IPS-18a (cell line): ENCODE data around the gene TNIP1.

Experiments used
- H3K27ac ChIP-seq: one replicate; pipeline ENCODE4 v1.5.1; 2013; ENCODE audit warnings: low read length
- H3K27me3 ChIP-seq: one replicate; pipeline ENCODE4 v1.6.1; 2013; ENCODE audit warnings: mild to moderate bottlenecking, low read length; ENCODE audit not compliant: control insufficient read depth, insufficient read depth
- H3K36me3 ChIP-seq: one replicate; pipeline ENCODE4 v1.6.1; 2013; ENCODE audit warnings: low read depth, low read length; ENCODE audit not compliant: control insufficient read depth
- H3K4me1 ChIP-seq: one replicate; pipeline ENCODE4 v1.6.1; 2013; ENCODE audit warnings: low read depth, low read length; ENCODE audit not compliant: control insufficient read depth
- H3K4me3 ChIP-seq: one replicate; pipeline ENCODE4 v1.5.1; 2013; ENCODE audit warnings: low read length
- H3K9ac ChIP-seq: one replicate; pipeline ENCODE4 v1.6.1; 2013; ENCODE audit warnings: mild to moderate bottlenecking, low read length, moderate library complexity
- H3K9me3 ChIP-seq: one replicate; pipeline ENCODE4 v1.6.1; 2013; ENCODE audit warnings: low read depth, low read length; ENCODE audit not compliant: control insufficient read depth

TNIP1 gene

DNA sequence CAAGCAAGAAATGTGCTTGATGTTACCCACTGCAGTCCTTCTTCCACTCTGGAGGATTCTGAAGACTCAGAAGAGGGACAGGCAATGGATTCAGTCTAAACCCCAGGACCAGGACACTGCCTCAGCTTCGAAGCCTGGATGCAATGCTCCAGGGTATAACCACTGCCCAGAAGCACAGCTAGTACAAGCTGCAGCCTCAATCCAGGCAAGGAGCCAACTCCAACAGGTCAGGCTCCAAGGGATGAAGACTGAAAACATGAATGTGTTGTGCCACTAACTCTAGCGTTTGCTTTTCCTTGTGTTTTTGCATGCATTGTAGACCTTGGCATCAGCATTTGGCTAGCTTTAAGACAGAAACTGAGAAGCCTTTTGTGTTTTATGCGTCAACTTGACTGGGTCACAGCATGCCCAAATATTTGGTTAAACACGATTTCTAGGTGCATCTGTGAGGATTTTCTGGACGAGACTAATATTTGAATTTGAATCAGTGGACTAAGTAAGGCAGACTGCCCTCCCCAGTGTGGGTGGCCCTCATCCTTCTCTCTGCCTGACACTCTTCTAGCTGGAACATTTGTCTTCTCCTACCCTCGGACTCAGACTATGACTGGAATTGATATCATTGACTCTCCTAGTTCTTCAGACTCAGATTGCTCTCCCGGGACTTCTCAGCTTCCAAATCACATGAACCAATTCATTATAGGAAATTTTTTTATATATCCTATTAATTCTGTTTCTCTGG is 81.0 kb downstream of the TNIP1 start:
- H3K9me3 ChIP-seq = no peaks in the 10 kb centered on the region
- no peaks in the 10 kb centered on the region for H3K27me3 ChIP-seq
- H3K27ac ChIP-seq = no peak overlapping the region
- no peaks in the 10 kb centered on the region for H3K36me3 ChIP-seq
- H3K9ac ChIP-seq = no peak overlapping the region
- no peak overlapping the region for H3K4me3 ChIP-seq
- H3K4me1 ChIP-seq = peaks cover 4% of the 10 kb centered on the region

DNA sequence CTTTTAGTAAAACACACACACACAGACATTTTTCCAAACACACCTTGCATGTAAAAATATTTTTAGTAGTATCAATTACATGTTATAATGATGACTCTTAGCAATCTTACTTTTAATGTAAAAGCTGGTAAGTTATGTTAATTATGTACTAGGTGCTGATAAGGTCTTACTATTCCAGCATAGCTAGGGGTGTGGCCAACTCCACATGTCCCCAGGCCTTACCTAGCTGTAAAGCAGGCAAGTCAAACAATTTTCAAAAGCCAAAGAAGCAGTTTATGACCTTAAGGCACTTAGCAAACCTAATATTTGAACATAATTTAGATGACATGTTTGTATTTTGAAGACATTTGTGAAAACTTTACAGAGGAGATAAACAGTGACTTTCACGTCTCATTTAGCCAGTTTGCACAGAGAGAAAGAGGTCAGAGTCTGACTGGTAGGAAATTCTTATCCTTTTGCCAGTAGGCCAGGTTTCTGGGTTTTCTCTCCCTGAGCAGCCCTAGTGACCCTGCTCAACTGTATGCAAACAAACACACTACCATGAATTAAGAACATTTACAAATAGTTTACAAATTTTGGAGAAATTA is 86.9 kb downstream of the TNIP1 start:
- no peaks in the 10 kb centered on the region for H3K27me3 ChIP-seq
- H3K36me3 ChIP-seq = no peaks in the 10 kb centered on the region
- H3K9me3 ChIP-seq = peaks cover 5% of the 10 kb centered on the region
- H3K4me1 ChIP-seq = no peaks in the 10 kb centered on the region
- no peak overlapping the region for H3K9ac ChIP-seq
- no peak overlapping the region for H3K4me3 ChIP-seq
- no peak overlapping the region for H3K27ac ChIP-seq

DNA sequence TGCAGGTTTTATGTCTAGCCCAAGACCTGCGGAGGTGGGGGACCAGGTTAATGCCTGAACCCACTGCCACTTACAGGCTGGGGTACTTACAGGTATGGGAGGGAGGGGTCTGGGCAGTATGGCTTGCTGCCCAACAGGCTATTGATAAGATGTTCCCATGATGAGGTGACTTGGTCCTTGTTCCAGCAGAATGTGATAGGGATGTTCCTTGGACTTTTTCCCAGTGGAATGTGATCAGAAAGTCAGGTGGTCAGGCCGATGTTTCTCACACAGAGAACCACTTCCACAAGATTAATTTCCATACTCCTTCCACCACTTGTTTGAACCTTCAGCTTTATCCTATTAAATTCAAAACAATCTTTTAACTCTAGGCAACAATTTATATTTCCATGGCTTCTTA is 87.4 kb downstream of the TNIP1 start:
- Histone ChIP-seq H3K9ac (no peak overlapping the region), H3K4me1 (no peaks in the 10 kb centered on the region), H3K4me3 (no peak overlapping the region), H3K36me3 (no peaks in the 10 kb centered on the region), H3K9me3 (peaks cover 5% of the 10 kb centered on the region), H3K27me3 (no peaks in the 10 kb centered on the region), H3K27ac (no peak overlapping the region)

DNA sequence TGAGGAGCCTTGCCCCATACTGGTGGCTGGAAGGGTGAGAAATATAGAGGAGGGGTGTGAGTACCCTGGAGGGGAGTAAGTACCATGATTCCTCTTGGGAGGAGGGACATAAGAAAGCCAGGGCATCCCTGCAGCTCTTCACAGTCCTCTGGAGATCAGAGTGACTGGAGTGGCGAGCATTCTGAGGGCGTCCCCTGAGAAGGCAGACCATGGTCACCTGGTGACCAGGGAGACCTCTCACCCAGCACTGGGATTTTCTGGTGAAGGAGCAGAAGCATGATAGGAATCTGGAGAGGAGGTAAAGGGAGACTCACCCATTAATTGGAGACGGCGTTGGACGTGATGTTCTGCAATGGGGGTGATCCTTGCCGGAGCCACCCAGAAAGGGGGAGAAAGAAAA is 88.1 kb downstream of the TNIP1 start:
- Histone ChIP-seq H3K27ac (no peak overlapping the region), H3K4me3 (no peak overlapping the region), H3K4me1 (no peaks in the 10 kb centered on the region), H3K27me3 (no peaks in the 10 kb centered on the region), H3K36me3 (no peaks in the 10 kb centered on the region), H3K9ac (no peak overlapping the region), H3K9me3 (peaks cover 5% of the 10 kb centered on the region)

DNA sequence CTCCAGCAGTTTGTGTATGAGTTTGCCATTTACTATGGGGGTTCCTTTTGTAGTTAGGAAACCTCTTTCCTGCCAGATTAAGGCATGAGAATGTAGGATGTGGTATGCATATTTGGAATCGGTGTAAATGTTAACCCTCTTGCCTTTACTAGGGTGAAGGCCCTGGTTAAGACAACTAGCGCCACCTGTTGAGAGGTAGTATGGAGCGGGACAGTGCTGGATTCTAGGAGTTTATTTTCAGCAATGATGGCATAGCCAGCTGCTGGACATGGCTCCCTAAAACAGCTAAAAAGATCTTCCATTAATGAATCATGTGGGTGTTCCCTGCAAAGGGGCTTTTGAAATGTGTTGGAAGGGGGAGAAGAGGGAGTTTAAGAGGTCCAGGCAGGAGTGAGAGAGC is 91.1 kb downstream of the TNIP1 start:
- Histone ChIP-seq H3K9me3 (peaks cover 5% of the 10 kb centered on the region), H3K4me3 (no peak overlapping the region), H3K9ac (no peak overlapping the region), H3K36me3 (no peaks in the 10 kb centered on the region), H3K4me1 (no peaks in the 10 kb centered on the region), H3K27ac (no peak overlapping the region), H3K27me3 (no peaks in the 10 kb centered on the region)

DNA sequence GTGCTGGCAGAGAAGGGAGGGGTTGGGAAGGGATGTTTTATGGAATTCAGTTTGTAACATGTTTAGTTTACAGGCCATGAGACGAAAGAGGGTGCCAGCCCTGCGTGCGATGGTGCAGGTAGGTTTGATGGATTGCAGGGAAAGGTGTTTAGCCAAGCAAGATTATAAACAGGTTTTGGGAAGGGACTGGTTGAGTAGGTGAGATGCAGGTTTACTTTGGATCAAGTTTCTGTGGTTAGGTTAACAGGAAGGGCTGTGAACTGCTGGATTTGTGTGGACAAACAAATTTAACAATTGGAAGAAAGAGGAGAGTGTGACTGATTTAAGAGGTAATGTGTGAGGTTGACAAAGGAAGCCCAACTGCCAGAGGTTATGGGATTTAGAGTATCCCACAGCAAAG is 93.1 kb downstream of the TNIP1 start:
- H3K27me3 ChIP-seq = no peaks in the 10 kb centered on the region
- H3K36me3 ChIP-seq = no peaks in the 10 kb centered on the region
- H3K9me3 ChIP-seq = no peaks in the 10 kb centered on the region
- no peaks in the 10 kb centered on the region for H3K4me1 ChIP-seq
- H3K4me3 ChIP-seq = no peak overlapping the region
- H3K9ac ChIP-seq = no peak overlapping the region
- no peak overlapping the region for H3K27ac ChIP-seq
